Measurements from ENCODE around the gene GAB2.

DNA sequence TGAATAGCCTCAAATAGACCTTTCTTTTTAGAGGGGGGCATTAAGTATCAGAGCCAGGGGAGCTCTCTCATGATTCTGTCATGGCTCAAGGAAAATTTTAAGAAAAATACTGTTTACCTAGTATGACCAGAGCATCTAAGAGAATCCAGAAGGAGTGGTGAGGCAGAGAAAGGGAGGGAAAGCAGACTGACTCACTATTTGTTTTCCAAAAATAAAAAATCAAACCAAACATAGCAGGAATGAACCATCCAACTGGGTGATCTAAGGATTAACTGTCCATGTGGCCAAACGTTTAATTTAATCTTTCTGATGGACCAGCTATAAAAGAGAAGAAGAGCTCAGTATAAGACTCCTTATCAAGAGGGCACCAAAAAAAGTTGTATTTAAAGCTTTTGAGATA lies 70.8 kb downstream of the GAB2 start:
- TF ChIP-seq, protein P1, sequence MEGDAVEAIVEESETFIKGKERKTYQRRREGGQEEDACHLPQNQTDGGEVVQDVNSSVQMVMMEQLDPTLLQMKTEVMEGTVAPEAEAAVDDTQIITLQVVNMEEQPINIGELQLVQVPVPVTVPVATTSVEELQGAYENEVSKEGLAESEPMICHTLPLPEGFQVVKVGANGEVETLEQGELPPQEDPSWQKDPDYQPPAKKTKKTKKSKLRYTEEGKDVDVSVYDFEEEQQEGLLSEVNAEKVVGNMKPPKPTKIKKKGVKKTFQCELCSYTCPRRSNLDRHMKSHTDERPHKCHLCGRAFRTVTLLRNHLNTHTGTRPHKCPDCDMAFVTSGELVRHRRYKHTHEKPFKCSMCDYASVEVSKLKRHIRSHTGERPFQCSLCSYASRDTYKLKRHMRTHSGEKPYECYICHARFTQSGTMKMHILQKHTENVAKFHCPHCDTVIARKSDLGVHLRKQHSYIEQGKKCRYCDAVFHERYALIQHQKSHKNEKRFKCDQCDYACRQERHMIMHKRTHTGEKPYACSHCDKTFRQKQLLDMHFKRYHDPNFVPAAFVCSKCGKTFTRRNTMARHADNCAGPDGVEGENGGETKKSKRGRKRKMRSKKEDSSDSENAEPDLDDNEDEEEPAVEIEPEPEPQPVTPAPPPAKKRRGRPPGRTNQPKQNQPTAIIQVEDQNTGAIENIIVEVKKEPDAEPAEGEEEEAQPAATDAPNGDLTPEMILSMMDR (IDR thresholded peaks at IDR 0.05): no peak
- no peak for TF ChIP-seq POLR2A (IDR thresholded peaks at IDR 0.05)
